ENCODE data around the gene LSR.

The LSR gene

DNA sequence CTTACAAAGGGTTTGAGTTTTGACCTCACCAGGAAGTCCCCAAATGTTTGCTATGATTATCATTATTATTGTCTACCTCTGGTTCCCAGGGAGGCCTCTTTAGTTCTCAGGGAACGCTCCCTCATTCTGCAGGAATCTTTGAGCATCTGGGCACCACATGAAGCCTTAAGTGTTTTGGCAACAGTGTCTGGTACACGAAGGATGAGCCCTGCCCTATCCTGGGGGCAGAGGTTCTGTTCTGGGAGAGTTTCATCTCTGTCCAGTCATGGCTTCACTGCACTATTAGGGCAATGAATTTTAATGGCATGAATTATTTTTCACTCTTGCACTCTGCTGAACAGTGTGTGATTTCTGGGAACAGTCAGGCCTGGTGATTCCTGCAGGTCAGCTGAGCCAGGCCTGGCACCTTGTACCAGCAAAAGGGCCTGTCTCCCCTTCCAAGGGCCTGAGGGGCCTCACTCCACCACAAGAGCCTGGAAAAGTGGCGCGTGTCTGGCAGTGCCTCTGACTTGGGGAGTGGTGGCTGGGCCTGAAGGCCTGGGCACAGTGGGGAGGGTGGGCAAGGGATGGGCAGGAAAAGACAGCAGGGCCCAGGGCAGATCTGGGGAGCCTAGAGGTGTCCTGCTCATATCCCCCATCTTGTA lies 24.8 kb upstream of the LSR start:
- no peak for DNase-seq (ENCODE audit: low spot score)
- in situ Hi-C loops (cut with MboI; ENCODE audit: low pct_unique_long_range_greater_than_20kb, low sequenced_read_pairs, unreplicated experiment), result no loop called here
- TF ChIP-seq CTCF (IDR thresholded peaks at IDR 0.05; ENCODE audit: extremely low read depth, insufficient read depth, missing control alignments), result no peak

DNA sequence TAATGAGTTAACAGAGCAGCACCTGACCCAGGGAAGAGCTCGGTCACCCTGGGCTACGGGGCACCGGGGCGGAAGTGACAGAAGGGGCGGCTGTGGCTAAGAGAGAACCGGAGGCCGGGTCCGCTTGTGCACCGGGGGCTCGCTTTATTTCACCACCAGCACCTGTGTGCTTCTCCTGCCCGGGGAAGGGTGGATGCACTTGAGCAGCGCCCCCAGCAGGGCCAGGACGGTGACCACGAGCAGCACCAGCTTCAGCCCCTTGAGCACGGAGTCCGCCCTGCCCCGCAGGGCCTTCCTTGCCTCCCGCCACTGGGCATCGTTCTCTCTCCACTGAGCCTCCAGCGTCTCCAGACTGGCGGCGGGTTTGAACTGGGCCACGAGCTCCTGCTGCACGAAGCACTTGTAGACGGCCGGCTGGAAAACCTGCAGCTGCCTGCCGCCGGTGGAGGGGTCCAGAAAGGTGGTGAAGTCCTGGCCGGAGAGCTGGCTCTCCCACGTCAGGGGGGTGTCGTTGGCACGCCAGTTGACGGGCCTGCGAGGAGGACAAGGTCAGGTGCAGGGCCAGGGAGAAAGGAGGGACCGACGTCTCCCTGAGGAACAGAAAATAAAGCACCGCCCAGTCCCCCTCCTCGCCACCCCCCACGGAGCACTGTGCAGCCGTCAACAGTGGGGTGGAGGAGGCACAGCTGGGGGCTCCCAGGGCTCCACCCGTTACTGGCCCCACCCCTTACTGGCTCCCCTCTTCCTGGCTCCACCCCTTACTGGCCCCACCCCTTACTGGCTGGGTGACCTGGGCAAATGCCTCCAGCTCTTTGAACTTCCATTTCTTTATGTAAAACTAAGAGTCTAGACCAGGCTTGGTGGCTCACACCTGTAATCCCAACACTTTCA lies 23.9 kb upstream of the LSR start:
- no peak for TF ChIP-seq CTCF (IDR thresholded peaks at IDR 0.05; ENCODE audit: extremely low read depth, insufficient read depth, missing control alignments)
- DNase-seq (ENCODE audit: low spot score), result no peak
- in situ Hi-C loops (cut with MboI; ENCODE audit: low pct_unique_long_range_greater_than_20kb, low sequenced_read_pairs, unreplicated experiment), result no loop called here

GRCh38 chr19:35225951-35226350 lies 22.9 kb upstream of the LSR start:
- in situ Hi-C loops (cut with MboI; ENCODE audit: low pct_unique_long_range_greater_than_20kb, low sequenced_read_pairs, unreplicated experiment), result no loop called here
- no peak for DNase-seq (ENCODE audit: low spot score)
- no peak for TF ChIP-seq CTCF (IDR thresholded peaks at IDR 0.05; ENCODE audit: extremely low read depth, insufficient read depth, missing control alignments)

GRCh38 chr19:35226748-35227147 lies 22.1 kb upstream of the LSR start:
- no peak for TF ChIP-seq CTCF (IDR thresholded peaks at IDR 0.05; ENCODE audit: extremely low read depth, insufficient read depth, missing control alignments)

GRCh38 chr19:35228177-35228930 lies 20.4 kb upstream of the LSR start, which contains the start of gene FAM187B:
Gene FAM187B, minus strand, starts transcription at chr19:35228739. Its CDS starts 59 bp downstream, at chr19:35228680.
- TF ChIP-seq CTCF (IDR thresholded peaks at IDR 0.05; ENCODE audit: extremely low read depth, insufficient read depth, missing control alignments), result no peak
- in situ Hi-C loops (cut with MboI; ENCODE audit: low pct_unique_long_range_greater_than_20kb, low sequenced_read_pairs, unreplicated experiment), result no loop called here
- no peak for DNase-seq (ENCODE audit: low spot score)

More at GRCh38 chr19:35226748-35227147, 22.1 kb upstream of the LSR start:
- in situ Hi-C loops (cut with MboI; ENCODE audit: low pct_unique_long_range_greater_than_20kb, low sequenced_read_pairs, unreplicated experiment), result no loop called here
- DNase-seq (ENCODE audit: low spot score), result no peak

GRCh38 chr19:35229601-35230000 lies 19.2 kb upstream of the LSR start:
- no peak for TF ChIP-seq CTCF (IDR thresholded peaks at IDR 0.05; ENCODE audit: extremely low read depth, insufficient read depth, missing control alignments)
- in situ Hi-C loops (cut with MboI; ENCODE audit: low pct_unique_long_range_greater_than_20kb, low sequenced_read_pairs, unreplicated experiment), result no loop called here
- no peak for DNase-seq (ENCODE audit: low spot score)
